LNCAP (cell line): Measurements from ENCODE around the gene MYH9.
A peak's percentile ranks its signal among the peaks of the same experiment; 100 is the strongest.

Experiments used
- TF ChIP-seq, protein P1 (sequence below): fragments of 450-650 bp; IDR thresholded peaks from 2 replicates; pipeline ENCODE4 v1.5.1; 2017; ENCODE audit warnings: mild to moderate bottlenecking

Gene MYH9

GRCh38 chr22:36246718-36247117 lies 141.0 kb downstream of the MYH9 start:
- TF ChIP-seq, protein P1, sequence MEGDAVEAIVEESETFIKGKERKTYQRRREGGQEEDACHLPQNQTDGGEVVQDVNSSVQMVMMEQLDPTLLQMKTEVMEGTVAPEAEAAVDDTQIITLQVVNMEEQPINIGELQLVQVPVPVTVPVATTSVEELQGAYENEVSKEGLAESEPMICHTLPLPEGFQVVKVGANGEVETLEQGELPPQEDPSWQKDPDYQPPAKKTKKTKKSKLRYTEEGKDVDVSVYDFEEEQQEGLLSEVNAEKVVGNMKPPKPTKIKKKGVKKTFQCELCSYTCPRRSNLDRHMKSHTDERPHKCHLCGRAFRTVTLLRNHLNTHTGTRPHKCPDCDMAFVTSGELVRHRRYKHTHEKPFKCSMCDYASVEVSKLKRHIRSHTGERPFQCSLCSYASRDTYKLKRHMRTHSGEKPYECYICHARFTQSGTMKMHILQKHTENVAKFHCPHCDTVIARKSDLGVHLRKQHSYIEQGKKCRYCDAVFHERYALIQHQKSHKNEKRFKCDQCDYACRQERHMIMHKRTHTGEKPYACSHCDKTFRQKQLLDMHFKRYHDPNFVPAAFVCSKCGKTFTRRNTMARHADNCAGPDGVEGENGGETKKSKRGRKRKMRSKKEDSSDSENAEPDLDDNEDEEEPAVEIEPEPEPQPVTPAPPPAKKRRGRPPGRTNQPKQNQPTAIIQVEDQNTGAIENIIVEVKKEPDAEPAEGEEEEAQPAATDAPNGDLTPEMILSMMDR = no peak

DNA sequence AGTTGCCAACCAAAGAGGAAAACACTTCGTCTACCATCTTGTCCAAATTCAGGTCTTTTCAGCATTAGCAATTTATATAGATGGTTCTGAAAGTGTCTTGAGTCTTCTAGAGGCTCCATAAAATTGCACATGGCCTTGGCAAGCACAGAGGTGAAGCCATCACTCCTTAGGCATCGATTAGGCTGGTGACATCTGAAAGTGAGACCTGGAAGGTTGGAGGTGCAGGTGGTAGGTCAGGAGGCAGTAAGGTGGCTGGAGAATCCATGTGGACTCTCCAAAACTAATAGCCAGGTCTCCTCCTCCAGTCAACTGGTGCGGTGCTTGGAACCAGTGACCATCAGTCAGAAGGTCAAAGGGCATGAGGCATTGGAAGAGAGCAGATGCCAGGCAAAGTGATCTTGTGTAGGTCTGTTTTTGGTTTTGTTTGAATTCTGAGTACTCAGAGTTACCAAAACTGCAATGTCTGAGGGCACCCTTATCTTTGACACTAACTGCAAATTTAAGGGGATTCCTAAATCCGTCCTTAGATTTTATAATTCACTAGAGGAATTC lies 141.9 kb downstream of the MYH9 start:
- TF ChIP-seq, protein P1 = no peak

- TF ChIP-seq, protein P1 = no peak
Observed at GRCh38 chr22:36244522-36245391, 143.0 kb downstream of the MYH9 start.

DNA sequence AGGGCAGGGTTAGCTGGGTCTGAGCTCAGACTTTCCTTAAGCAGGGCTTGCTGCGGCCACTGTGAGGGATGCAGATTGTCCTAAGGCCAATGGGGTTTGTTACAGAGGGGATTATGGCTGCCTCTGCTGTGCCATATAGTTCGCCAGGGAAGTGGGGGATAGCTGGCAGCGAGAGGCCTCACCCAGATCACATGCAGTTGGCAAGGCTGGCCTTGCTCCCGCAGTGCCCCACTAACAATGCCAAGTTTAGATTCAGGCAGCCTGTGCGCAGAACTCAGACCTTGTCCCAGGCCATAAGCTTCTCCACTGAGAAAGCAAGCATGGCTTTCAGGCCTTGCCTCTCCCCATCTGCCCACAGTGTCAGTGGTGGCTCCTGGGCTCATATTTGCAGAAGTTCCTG lies 143.8 kb downstream of the MYH9 start:
- TF ChIP-seq, protein P1 = no peak

GRCh38 chr22:36239401-36240171 lies 148.2 kb downstream of the MYH9 start, which contains the start of gene APOL2:
APOL2 (minus strand) TSS chr22:36239527; CDS start chr22:36233162, 6,365 bp downstream.
- TF ChIP-seq, protein P1 = peak; percentile 66

- TF ChIP-seq, protein P1 = no peak
Observed at GRCh38 chr22:36239150-36239400, 148.7 kb downstream of the MYH9 start.

GRCh38 chr22:36238373-36239149 lies 149.2 kb downstream of the MYH9 start:
- TF ChIP-seq, protein P1 = no peak
